GM12873 (cell line): Measurements from ENCODE around the gene SHLD1.

ENCODE experiments used
- TF ChIP-seq, protein P1 (sequence below): IDR thresholded peaks from 2 replicates; pipeline ENCODE4 v1.5.1; 2012; ENCODE audit warnings: low read depth, mild to moderate bottlenecking, moderate library complexity, low read length, control low read depth; ENCODE audit not compliant: insufficient read depth; ENCODE audit errors: missing control alignments

Gene SHLD1

DNA sequence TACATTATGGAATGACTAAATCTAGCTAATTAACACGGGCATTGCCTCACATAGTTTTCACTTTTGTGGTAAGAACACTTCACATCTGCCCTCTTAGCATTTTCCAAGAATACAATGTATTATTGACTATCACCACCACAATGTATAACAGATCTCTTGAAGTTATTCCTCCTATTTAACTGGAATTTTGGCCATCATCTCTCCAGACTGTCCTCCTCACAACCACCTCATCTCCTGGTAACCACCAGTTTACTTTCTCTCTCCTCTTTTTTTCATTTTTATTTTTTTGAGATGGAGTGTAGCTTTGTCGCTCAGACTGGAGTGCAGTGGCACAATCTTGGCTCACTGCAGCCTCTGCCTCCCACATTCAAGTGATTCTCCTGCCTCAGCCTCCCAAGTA is 8.2 kb upstream of the SHLD1 start:
- TF ChIP-seq, protein P1, sequence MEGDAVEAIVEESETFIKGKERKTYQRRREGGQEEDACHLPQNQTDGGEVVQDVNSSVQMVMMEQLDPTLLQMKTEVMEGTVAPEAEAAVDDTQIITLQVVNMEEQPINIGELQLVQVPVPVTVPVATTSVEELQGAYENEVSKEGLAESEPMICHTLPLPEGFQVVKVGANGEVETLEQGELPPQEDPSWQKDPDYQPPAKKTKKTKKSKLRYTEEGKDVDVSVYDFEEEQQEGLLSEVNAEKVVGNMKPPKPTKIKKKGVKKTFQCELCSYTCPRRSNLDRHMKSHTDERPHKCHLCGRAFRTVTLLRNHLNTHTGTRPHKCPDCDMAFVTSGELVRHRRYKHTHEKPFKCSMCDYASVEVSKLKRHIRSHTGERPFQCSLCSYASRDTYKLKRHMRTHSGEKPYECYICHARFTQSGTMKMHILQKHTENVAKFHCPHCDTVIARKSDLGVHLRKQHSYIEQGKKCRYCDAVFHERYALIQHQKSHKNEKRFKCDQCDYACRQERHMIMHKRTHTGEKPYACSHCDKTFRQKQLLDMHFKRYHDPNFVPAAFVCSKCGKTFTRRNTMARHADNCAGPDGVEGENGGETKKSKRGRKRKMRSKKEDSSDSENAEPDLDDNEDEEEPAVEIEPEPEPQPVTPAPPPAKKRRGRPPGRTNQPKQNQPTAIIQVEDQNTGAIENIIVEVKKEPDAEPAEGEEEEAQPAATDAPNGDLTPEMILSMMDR, result no peak

DNA sequence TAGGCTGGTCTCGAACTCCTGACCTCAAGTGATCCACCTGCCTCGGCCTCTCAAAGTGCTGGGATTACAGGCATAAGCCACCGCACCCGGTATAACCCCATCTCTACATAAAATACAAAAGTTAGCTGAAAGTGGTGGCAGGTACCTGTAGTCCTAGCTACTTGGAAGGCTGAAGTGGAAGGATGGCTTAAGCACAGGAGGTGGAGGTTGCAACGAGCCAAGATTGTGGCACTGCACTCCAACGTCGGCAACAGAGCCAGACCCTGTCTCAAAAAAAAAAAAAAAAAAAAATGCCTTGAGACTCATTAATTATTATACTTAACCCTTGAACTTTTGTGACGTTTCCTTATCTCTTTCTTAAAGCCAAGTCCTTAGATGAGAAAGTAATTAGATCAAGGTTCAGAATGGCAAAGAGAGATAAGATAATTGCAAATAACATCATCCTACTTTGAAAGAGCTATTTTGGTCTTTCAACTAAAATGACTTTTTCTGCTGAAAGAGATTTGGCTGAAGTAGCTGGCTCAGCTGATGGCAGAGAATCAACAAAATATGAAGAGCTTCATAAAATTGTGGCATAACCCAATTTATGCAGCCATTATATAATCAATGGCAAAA is 4.7 kb upstream of the SHLD1 start:
- TF ChIP-seq, protein P1, result no peak

DNA sequence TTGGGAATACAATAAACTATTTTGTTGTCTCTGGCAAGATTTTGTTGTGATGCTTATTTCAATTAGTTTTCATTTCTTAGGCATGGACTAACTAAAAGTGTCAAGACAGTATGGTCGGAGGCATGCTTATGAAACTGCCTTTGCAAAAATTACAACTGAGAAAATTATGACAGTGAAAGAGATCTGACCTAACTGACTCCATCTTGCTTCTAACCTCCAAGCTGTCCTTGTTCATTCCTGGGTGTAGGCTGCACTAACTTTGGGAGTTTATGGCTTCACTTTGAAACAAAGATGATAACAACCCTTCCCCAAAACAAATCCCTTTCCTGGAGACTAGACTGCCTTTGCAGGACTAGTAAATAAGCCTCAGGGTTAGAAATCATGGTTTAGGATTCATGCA is 4.1 kb upstream of the SHLD1 start:
- TF ChIP-seq, protein P1, result no peak

DNA sequence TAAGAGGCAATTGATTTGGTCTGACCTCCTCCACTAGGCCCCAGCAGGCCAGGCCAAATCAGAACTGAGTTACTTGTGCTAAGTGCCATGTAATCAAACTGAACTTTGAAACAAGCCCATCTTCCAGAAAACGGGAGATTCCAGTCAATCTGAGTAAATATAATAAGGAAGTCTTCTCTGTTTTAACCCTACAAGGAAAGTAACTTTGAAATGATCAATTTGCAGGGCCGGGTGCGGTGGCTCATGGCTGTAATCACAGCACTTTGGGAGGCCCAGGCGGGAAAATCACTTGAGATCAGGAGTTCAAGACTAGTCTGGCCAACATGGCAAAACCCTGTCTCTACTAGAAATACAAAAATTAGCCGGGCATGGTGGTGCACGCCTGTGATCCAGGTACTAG is 2.0 kb upstream of the SHLD1 start:
- TF ChIP-seq, protein P1, result no peak

DNA sequence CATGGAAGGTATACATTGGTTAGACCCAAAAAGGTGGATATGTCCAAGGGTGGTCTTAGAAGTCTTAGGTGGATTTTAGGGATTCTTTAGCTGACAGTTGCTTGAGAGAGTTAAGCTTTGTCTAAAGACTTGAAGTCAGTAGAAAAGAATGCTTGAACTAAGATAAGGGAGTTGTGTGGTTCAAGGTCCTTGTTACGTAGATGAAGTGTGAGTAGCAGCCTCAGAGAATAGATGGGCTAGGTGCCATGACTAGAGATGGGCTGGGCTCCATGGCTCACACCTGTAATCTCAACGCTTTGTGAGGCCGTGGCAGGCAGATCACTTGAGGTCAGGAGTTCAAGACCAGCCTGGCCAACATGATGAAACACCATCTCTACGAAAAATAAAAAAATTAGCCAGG is 1.7 kb downstream of the SHLD1 start:
- TF ChIP-seq, protein P1, result no peak

DNA sequence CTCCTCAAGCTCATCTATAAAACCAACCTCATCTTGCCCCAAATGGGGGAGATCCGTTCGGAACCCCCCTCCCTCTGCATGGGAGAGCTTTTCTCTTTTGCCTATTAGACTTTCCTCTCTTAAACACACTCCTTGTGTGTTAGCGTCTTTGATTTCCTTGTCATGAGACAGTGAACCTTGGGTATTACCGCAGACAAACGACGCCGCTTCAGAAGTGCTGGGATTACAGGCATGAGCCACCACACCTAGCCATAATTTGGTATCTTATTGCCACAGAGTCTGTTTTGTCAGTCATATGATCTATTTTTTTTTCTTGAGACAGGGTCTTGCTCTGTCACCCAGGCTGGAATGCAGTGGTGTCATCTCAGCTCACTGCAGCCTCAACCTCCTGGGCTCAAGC is 3.6 kb downstream of the SHLD1 start:
- TF ChIP-seq, protein P1, result no peak

DNA sequence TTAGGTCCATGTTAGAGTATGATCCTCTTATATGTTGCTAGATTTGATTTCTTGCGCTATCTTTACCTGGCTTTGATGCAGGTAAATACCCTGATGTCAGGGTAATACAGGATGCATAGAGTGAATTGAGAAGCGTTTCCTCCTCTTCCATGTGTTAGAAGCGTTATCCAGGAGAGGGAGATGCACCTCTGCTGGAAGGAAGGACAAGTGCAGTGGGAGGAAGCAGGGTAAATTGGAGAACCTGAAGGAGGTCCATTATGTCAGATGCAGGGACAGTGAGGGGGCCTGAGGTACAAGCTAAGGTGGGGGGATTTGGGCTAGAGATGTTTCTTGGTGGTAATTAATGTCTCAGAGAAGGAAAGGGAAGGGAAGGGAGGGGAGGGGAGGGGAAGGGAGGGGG is 7.7 kb downstream of the SHLD1 start:
- TF ChIP-seq, protein P1, result no peak
